HG03439 (cell line): ENCODE measurements around the gene RAB3A.
"Not testable (repeated sequence)": the region's sequence is repeated elsewhere in the genome, so short reads cannot be mapped to it uniquely, and the experiment has no call there.

Experiments
- ATAC-seq: cut with Tn5 transposase; IDR thresholded peaks from one replicate; pipeline ENCODE4 v1.9.1; 2021; ENCODE audit warnings: mild to moderate bottlenecking, moderate library complexity; ENCODE audit not compliant: unreplicated experiment

RAB3A gene

GRCh38 chr19:18171605-18172327 is 32.1 kb downstream of the RAB3A start:
- no peak for ATAC-seq

- no peak for ATAC-seq
Measured at GRCh38 chr19:18170714-18171255, 33.1 kb downstream of the RAB3A start.

GRCh38 chr19:18168673-18169381 is 35.0 kb downstream of the RAB3A start:
- no peak for ATAC-seq

- peak; percentile 33 for ATAC-seq
Measured at GRCh38 chr19:18167975-18168645, 35.7 kb downstream of the RAB3A start.

- ATAC-seq = no peak
Measured at GRCh38 chr19:18167011-18167410, 36.8 kb downstream of the RAB3A start.

- ATAC-seq = no peak
Measured at GRCh38 chr19:18165794-18166544, 37.9 kb downstream of the RAB3A start.

- ATAC-seq = no peak
Measured at GRCh38 chr19:18164072-18164471, 39.8 kb downstream of the RAB3A start.

- peak; percentile 9 for ATAC-seq
Measured at GRCh38 chr19:18161636-18162002, 42.2 kb downstream of the RAB3A start.

- ATAC-seq = peak; percentile 62
Measured at GRCh38 chr19:18160971-18161635, 42.7 kb downstream of the RAB3A start.

- no peak for ATAC-seq
Measured at GRCh38 chr19:18160493-18160970, 43.3 kb downstream of the RAB3A start.

- no peak for ATAC-seq
Measured at GRCh38 chr19:18159810-18160209, 44.0 kb downstream of the RAB3A start.

- ATAC-seq = not testable (repeated sequence)
Measured at GRCh38 chr19:18159059-18159616, 44.7 kb downstream of the RAB3A start.

- ATAC-seq = no peak
Measured at GRCh38 chr19:18158467-18158866, 45.4 kb downstream of the RAB3A start.

- no peak for ATAC-seq
Measured at GRCh38 chr19:18157465-18158063, 46.3 kb downstream of the RAB3A start.

GRCh38 chr19:18156841-18157464 is 46.9 kb downstream of the RAB3A start:
- ATAC-seq = no peak

- no peak for ATAC-seq
Measured at GRCh38 chr19:18156268-18156667, 47.6 kb downstream of the RAB3A start.

- no peak for ATAC-seq
Measured at GRCh38 chr19:18155095-18156087, 48.5 kb downstream of the RAB3A start.
